IPS-15b (cell line): ENCODE data around the gene ARHGAP31.

ENCODE experiments used
- H3K27me3 ChIP-seq: one replicate; pipeline ENCODE4 v1.6.1; 2013; ENCODE audit warnings: low read length; ENCODE audit not compliant: control insufficient read depth, insufficient read depth
- H3K36me3 ChIP-seq: one replicate; pipeline ENCODE4 v1.6.1; 2013; ENCODE audit warnings: low read length; ENCODE audit not compliant: control insufficient read depth, insufficient read depth
- H3K4me1 ChIP-seq: one replicate; pipeline ENCODE4 v1.6.1; 2013; ENCODE audit warnings: mild to moderate bottlenecking, low read length; ENCODE audit not compliant: control insufficient read depth, insufficient read depth
- H3K4me3 ChIP-seq: one replicate; pipeline ENCODE4 v1.5.1; 2013; ENCODE audit warnings: low read depth, low read length
- H3K9ac ChIP-seq: one replicate; pipeline ENCODE4 v1.6.1; 2013; ENCODE audit warnings: low read depth, mild to moderate bottlenecking, low read length
- H3K9me3 ChIP-seq: one replicate; pipeline ENCODE4 v1.6.1; 2013; ENCODE audit warnings: mild to moderate bottlenecking, low read length; ENCODE audit not compliant: control insufficient read depth, insufficient read depth

ARHGAP31 gene

DNA sequence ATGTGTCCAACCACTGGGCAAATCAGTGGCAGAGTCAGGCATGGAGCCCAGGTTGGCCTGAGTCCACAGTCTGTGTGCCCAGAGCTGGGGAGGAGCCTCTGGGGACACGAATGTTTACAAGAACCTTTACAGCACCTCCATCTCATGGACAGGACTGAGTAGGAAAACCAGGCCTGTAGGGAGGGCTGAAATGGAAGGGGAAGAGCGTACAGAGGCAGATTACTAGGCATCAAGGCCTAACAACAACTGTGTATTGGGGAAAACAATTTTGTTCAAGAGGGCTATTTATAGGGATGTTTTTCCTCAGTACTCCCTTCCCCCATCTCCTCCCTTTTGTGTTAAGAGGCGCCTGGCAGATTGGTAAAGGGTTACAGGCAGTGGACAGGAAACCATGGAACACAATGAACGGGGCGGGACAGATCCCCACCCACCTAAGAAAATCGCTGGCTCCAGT lies 15.1 kb upstream of the ARHGAP31 start:
- Histone ChIP-seq H3K4me1 (peaks cover 4% of the 10 kb centered on the region), H3K4me3 (no peak overlapping the region), H3K36me3 (no peaks in the 10 kb centered on the region), H3K9me3 (peaks cover 5% of the 10 kb centered on the region), H3K9ac (no peak overlapping the region), H3K27me3 (no peaks in the 10 kb centered on the region)

DNA sequence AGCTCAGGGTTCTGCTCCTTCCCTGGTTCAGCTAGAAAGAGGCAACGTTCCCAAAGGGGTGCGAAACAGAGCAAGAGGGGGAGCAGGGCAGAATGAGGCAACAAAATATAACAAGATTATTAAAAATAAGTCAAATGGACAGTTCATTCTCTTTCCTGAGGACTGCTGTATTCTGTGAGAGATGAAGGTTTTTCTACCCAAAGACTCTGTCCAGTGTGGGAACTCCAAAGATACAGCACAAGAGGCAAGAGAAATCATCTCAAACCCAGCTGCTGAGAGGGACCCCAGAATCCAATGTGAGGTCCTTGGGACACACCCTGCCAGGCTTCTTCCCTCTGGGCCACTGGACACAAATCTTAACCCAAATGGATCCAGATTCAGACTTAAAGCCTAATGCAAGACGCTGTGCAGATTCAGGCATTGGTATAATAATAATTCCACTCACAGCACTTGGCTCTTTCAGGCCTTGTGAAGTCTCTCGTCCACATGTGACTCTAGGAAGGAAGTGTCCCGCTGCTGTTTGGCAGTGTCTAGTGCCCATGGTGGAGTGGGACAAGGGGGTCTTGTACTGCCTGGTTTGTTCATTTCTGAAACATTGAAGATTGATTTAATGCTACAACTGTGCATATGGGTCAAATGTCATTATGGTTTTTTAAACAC lies 14.5 kb upstream of the ARHGAP31 start:
- no peak overlapping the region for H3K4me3 ChIP-seq
- no peaks in the 10 kb centered on the region for H3K27me3 ChIP-seq
- no peaks in the 10 kb centered on the region for H3K36me3 ChIP-seq
- peaks cover 4% of the 10 kb centered on the region for H3K4me1 ChIP-seq
- peaks cover 5% of the 10 kb centered on the region for H3K9me3 ChIP-seq
- H3K9ac ChIP-seq = no peak overlapping the region

DNA sequence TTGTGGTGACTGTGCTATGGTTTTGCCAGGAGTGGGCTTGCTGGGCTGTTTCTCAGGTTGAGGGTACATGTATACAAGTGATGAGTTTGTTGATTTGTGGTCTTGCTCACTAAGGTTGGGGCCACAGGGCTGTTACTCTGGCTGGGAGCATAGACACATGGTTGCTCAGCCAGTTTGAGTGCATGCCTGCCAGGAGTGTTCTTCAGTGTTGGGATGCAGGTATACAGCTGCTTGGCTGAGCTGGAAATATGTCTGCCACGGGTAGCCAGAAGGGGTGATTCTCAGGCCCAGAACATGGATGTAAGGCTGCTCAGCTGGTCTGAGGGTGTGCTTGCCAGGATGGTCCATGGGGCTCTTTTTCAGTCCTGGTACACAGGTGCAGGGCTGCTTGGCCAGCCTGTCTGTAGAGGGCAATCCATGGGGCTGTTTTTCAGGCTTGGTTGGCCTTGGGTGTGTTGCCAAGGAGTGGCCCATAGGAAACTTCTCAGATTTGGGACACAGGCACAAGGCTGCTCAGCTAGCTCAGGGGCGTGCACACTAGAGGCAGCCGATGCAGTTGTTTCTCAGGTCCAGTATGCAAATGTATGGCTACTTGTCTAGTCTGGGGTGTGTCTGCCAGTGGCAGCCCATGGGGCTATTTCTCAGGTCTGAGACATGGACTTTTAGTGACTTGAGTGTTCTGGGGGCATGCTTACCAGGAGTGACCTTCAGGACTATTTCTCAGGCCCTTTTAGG lies 5.3 kb upstream of the ARHGAP31 start:
- H3K9ac ChIP-seq = no peak overlapping the region

DNA sequence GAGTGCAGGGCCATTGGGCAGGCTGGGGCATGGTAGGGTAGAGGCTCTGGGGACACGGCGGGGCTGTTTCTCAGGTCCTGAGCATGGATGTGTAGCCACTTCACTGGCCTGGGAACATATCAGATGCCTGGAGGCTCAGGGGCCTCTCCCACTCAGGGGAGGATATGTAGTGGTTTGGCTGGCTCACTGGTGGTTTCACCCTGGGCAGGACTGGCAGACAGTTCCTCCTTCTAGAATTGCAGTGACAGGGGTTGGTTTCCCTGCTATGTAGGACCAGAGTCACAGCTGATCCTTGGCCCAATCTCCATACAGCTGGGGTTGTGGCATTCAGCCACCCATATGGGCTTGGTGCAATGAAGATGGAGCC lies 4.8 kb upstream of the ARHGAP31 start:
- no peak overlapping the region for H3K9ac ChIP-seq
- no peak overlapping the region for H3K4me3 ChIP-seq
- H3K4me1 ChIP-seq = peaks cover 8% of the 10 kb centered on the region
- H3K9me3 ChIP-seq = no peaks in the 10 kb centered on the region
- H3K36me3 ChIP-seq = peaks cover 2% of the 10 kb centered on the region
- H3K27me3 ChIP-seq = peaks cover 15% of the 10 kb centered on the region

More for the DNA sequence above, 5.3 kb upstream of the ARHGAP31 start:
- no peak overlapping the region for H3K4me3 ChIP-seq
- H3K36me3 ChIP-seq = peaks cover 2% of the 10 kb centered on the region
- H3K27me3 ChIP-seq = peaks cover 15% of the 10 kb centered on the region
- H3K4me1 ChIP-seq = peaks cover 8% of the 10 kb centered on the region
- H3K9me3 ChIP-seq = no peaks in the 10 kb centered on the region

DNA sequence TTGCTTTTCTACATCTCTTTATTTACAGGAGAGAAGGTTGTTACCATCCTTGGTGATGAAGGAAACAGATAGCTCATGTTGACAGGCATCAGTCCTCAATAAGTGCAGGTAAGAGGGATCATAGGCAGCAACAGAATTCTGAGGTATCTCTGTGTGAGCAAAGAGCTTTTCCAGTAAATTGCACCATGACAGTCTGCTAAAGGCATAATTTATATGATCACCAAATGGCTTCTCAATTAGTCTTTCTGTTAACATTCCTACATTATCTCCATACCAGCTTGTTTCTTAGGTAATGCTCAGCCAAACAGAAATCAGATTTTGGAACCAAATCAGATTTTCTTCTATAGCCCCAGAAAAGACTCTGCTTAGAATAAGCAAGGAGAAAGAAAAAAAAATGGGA lies 3.6 kb upstream of the ARHGAP31 start:
- H3K27me3 ChIP-seq = peaks cover 21% of the 10 kb centered on the region
- H3K9me3 ChIP-seq = no peaks in the 10 kb centered on the region
- H3K4me3 ChIP-seq = no peak overlapping the region
- no peak overlapping the region for H3K9ac ChIP-seq
- peaks cover 8% of the 10 kb centered on the region for H3K4me1 ChIP-seq
- peaks cover 2% of the 10 kb centered on the region for H3K36me3 ChIP-seq

DNA sequence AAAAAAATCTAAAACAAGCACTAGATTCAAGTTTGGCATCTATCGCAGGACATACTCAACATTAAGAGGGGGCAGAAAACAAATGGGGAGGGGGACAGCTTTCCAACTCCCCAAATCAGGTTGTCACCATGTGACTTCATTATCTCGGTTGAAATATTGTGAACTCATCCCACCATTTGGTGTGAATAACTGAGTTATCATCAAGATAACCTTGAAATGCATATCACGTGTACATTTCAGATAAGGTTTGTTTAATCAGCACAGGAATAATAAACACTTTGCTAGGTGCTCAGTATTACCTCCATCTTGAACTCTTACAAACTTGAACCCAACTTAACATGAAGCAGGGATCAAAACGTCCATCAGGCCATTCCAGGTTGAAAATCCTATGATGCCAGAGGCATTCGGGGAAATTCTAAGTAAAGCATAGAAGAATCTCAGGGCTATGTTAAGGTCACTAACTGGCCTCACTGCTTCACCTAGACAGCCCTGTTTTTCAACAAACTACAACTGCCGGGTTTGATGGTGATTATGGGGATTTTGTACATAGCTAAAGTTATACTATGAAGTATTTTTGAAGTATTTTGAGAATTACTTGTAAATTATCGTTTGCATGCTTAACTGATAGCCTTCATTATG lies 3.0 kb upstream of the ARHGAP31 start:
- peaks cover 8% of the 10 kb centered on the region for H3K4me1 ChIP-seq
- no peak overlapping the region for H3K9ac ChIP-seq
- H3K4me3 ChIP-seq = no peak overlapping the region
- H3K9me3 ChIP-seq = no peaks in the 10 kb centered on the region
- H3K27me3 ChIP-seq = peaks cover 26% of the 10 kb centered on the region
- H3K36me3 ChIP-seq = peaks cover 2% of the 10 kb centered on the region

DNA sequence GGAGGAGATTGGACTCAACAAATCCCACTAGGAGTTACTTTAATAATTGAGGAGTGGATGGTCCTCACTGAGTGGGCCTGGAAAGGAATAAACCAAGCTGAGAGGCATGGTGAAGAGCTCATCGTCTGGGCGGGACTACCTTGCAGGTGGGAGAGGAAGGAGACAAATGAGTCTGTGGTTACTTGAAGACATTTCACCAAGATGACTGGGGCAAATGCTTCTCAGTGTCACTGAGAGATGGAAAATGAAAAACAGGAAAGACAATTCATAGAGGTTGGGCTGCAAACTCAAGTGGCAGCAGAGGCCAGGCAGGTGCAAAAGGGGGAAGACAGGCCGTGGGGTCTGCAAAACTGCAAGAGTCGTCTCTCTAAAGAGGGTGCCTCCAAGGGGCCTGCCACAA lies 1.5 kb upstream of the ARHGAP31 start:
- Histone ChIP-seq H3K27me3 (peaks cover 37% of the 10 kb centered on the region), H3K9ac (no peak overlapping the region), H3K4me1 (peaks cover 8% of the 10 kb centered on the region), H3K36me3 (peaks cover 2% of the 10 kb centered on the region), H3K9me3 (no peaks in the 10 kb centered on the region), H3K4me3 (no peak overlapping the region)

DNA sequence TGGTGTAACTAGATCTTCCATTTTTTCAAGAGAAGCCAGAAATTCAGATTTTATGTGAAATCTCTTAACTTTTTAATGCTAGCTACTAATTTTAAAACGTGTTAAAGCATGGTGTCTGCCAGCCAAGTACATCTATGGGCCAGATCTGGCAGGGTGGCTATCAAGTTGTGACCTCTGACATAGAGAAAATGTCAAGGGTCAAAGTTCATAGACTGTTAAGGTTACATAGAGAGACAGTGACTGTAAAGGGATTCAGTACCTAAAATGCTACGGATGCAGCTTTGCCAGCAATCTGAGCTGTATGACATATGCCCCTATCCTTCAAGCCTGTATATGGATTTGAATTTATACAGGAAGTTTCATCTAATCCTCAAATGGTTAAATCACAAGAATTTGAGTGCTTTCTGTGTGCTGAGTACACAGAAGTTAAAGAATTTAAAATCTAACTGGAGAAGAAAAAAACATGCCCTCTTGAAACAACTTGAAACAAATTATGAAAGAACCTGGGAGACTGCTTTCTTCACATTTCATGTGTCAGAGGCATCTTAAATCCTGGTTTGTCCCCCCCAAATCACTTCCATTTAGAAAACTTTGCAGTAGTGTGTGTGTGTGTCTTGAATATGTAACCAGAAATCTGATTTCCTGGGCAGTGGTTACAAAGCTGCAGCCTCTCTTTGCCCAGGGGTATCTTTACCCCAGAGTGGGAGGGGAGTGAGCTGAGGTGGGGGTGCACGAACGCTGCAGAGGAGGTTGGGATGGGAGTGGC lies 895 bp upstream of the ARHGAP31 start:
- Histone ChIP-seq H3K9ac (no peak overlapping the region), H3K9me3 (no peaks in the 10 kb centered on the region), H3K27me3 (peaks cover 38% of the 10 kb centered on the region), H3K4me3 (peak overlapping the region; percentile 69), H3K4me1 (peaks cover 8% of the 10 kb centered on the region), H3K36me3 (peaks cover 2% of the 10 kb centered on the region)

DNA sequence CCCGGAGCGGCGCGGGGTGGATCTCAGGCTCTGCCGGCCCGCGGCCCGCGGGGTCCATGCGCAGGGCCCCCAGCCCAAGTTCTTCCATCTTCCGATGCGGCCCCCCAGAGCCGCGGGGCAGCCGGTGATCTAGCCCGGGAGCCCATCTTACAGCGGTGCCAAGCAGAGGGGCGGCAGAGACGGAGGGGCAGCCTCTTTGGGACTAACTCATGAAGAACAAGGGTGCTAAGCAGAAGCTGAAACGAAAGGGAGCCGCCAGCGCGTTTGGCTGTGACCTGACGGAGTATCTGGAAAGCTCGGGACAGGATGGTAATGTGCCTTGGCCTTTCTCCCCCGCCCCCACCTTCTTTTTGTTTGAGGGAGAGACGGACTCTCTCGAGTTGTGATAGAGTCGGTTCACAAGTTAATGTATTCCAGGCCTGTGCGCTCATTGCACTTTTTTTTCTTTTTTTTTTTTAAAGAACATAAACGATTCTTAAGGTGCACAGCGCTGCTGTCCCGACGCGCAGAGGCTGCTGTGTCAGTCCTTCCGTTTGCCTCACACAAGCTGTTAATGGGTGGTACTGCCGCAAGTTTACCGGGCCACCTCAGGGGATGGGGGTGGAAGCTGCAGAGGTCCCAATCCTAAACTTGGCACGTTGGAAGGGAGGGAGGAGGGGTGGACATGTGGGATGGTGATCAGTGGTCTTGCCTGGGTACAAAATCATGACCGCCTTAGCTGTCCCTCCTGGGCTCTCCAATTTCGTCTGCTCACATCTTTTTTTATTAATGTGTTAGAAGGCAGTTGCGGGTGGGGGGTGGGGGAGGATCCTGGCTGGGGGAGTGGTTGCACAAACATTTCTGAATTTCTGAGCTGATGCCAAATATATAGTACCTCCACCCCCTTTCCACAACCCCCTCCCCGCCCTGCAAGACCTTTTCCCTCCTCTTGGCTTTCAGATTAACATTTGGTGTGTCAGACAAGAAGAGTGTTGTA lies 801 bp downstream of the ARHGAP31 start:
- no peak overlapping the region for H3K9ac ChIP-seq
- H3K4me3 ChIP-seq = peak overlapping the region; percentile 69
- peaks cover 38% of the 10 kb centered on the region for H3K27me3 ChIP-seq
- H3K9me3 ChIP-seq = no peaks in the 10 kb centered on the region
- peaks cover 2% of the 10 kb centered on the region for H3K36me3 ChIP-seq
- H3K4me1 ChIP-seq = peaks cover 8% of the 10 kb centered on the region

DNA sequence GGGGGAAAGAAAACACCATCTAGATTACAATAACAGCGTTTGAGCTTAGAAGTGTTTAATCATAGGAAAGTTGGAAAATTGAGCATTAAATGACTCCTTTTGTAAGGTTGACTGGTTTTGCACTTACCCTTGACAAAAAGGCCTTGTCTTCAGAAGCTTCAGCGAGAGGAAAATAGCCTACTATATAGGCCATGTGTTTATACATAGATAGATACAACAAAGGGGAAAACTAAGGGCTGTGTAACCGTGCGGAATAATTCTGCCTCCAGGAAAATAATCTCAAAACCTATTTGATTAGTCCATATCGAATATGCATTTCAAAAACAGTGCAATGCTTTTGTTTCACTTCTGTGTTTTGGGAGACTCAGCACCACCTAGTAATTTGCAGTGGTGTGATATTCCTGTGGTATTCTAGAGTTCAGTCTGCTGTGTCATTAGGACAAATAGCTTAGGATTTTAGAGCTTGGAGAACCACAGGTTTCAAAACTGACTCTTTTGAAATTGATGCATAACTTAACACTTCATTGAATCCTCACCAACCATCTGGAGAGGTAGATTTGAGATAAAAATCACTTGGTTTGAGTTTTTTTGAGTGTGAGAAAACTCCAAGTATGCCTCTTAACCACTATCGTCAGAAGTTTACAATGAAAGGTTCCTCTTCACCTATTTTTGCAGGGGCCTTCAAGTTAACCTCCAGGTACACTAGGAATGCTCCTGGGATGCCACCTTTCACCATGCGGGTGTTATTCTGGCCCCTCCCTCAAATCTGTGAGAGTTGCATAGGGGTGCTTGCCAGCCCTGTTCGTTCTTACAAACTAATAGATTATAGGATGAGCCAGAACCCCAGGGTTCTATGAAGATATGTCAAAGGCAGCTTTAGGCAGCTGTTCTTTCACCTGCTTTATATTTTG lies 1.9 kb downstream of the ARHGAP31 start:
- H3K9me3 ChIP-seq = no peaks in the 10 kb centered on the region
- H3K4me3 ChIP-seq = peak overlapping the region; percentile 8
- peaks cover 38% of the 10 kb centered on the region for H3K27me3 ChIP-seq
- peaks cover 2% of the 10 kb centered on the region for H3K36me3 ChIP-seq
- H3K9ac ChIP-seq = no peak overlapping the region
- H3K4me1 ChIP-seq = peaks cover 8% of the 10 kb centered on the region
